PC-3 (cell line): Measurements from ENCODE around the gene PRKN. TPM values are rescaled to one million over a fixed set of nuclear protein-coding genes. Genes with fewer than 3 reads are reported as not detected.

ENCODE experiments used
- ATAC-seq: fragments of 200-7000 bp; cut with Tn5 transposase; 2 replicates; pipeline ENCODE4 v1.9.1; 2020; ENCODE audit warnings: mild to moderate bottlenecking, moderate library complexity
- BruUV-seq: library from RNA; stranded (reverse); fragments of 400-500 nt; replicated peaks from 2 replicates; lab custom pipeline; 2021; lab: Mats Ljungman, UMichigan
- CTCF ChIA-PET: fragments of 300-600 bp; sonication (Branson Sonifier 250); formaldehyde crosslinking; loops from one replicate; lab custom pipeline; 2022; ENCODE audit warnings: antibody characterized with exemption; lab: Charles Lee
- POLR2A ChIA-PET: fragments of 300-600 bp; sonication (Branson Sonifier 250); formaldehyde crosslinking; loops from one replicate; lab custom pipeline; 2022; ENCODE audit warnings: antibody characterized with exemption; ENCODE audit not compliant: unreplicated experiment; lab: Charles Lee
- DNase-seq: peaks from one replicate; pipeline ENCODE4 v3.0.0-alpha.2; 2015
- H2AFZ ChIP-seq: fragments of 300-600 bp; sonication (generic); 2 replicates; pipeline ENCODE4 v1.6.0; 2016; ENCODE audit warnings: antibody characterized with exemption, low read length
- H3F3A ChIP-seq: fragments of 300-600 bp; sonication (generic); one replicate; pipeline ENCODE4 v1.6.0; 2017; ENCODE audit warnings: antibody characterized with exemption, low read length, control low read depth, mild to moderate bottlenecking; ENCODE audit not compliant: unreplicated experiment
- H3K27ac ChIP-seq: fragments of 300-600 bp; sonication (generic); 2 replicates; pipeline ENCODE4 v1.5.1; 2016; ENCODE audit warnings: mild to moderate bottlenecking, low read length
- H3K27me3 ChIP-seq: fragments of 300-600 bp; sonication (generic); 2 replicates; pipeline ENCODE4 v1.6.1; 2016; ENCODE audit warnings: low read length, mixed read lengths
- H3K36me3 ChIP-seq: fragments of 300-600 bp; sonication (generic); 2 replicates; pipeline ENCODE4 v1.6.1; 2016; ENCODE audit warnings: low read depth, mixed run types, low read length, mixed read lengths
- H3K4me1 ChIP-seq: fragments of 300-600 bp; sonication (generic); 2 replicates; pipeline ENCODE4 v1.5.1; 2016; ENCODE audit warnings: low read length; ENCODE audit not compliant: insufficient read depth
- H3K4me2 ChIP-seq: fragments of 300-600 bp; sonication (generic); 2 replicates; pipeline ENCODE4 v1.6.0; 2016; ENCODE audit warnings: low read length
- H3K4me3 ChIP-seq: fragments of 300-600 bp; sonication (generic); 2 replicates; pipeline ENCODE4 v1.5.1; 2016; ENCODE audit warnings: mild to moderate bottlenecking, low read length, mixed read lengths
- H3K79me2 ChIP-seq: fragments of 300-600 bp; sonication (generic); 2 replicates; pipeline ENCODE4 v1.6.1; 2017; ENCODE audit warnings: low read length, mixed read lengths
- H3K9ac ChIP-seq: fragments of 300-600 bp; sonication (generic); 2 replicates; pipeline ENCODE4 v1.6.0; 2016; ENCODE audit warnings: mild to moderate bottlenecking, low read length
- H3K9me2 ChIP-seq: fragments of 300-600 bp; sonication (generic); replicated peaks from 2 replicates; pipeline ENCODE4 v1.6.1; 2016; ENCODE audit warnings: mixed run types, low read length, mixed read lengths
- H3K9me3 ChIP-seq: fragments of 300-600 bp; sonication (generic); 2 replicates; pipeline ENCODE4 v1.6.1; 2016; ENCODE audit warnings: low read length, mixed read lengths
- H4K20me1 ChIP-seq: fragments of 300-600 bp; sonication (generic); 2 replicates; pipeline ENCODE4 v1.6.1; 2016; ENCODE audit warnings: low read length, mixed read lengths
- EZH2 ChIP-seq: fragments of 300-600 bp; sonication (generic); IDR thresholded peaks from one replicate; pipeline ENCODE4 v1.6.1; 2017; ENCODE audit warnings: antibody characterized with exemption, mild to moderate bottlenecking, low read length; ENCODE audit not compliant: unreplicated experiment
- EZH2phosphoT487 ChIP-seq: fragments of 300-600 bp; sonication (generic); IDR thresholded peaks from 2 replicates; pipeline ENCODE4 v1.6.1; 2018; ENCODE audit warnings: mild to moderate bottlenecking, antibody characterized with exemption, low read length, borderline replicate concordance
- intact Hi-C: fragments of 100-400 bp; cut with micrococcal nuclease; formaldehyde crosslinking; loops from 2 replicates; pipeline ENCODE4 v1.9.0; 2023
- total RNA-seq: library from RNA; depleted of rRNA; stranded (reverse); fragments of >200 nt; gene quantifications from 2 replicates; pipeline ENCODE4 v1.2.3, GENCODE V29; 2014
- TF ChIP-seq, protein P1 (sequence below): fragments of 300-600 bp; sonication (generic); conservative IDR thresholded peaks from 2 replicates; pipeline ENCODE4 v1.5.1; 2017; ENCODE audit warnings: antibody characterized with exemption, low read depth, mild to moderate bottlenecking, low read length

Gene PRKN
- total RNA-seq, 1 experiment from 2014 or later = not detected

DNA sequence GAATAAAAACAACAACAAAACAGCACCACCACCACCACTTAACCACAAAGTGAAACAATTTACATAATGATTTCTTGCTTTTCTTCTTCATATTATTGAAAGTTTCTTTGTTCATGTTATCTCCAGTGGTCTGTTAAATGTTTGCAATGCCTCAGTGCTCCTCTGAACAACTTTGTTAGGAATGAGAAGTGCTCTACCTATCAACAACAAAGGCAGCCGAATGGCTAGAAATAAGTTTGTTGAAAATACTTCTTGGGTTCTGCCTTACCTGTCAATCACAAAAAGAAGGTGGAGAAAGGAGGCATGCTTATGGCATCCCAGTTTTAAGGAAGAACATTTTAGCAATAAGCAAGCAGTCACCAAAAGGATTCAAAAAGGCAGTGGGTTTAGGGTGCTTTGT lies 490.2 kb downstream of the PRKN start:
- BruUV-seq = no TSS peak
- ATAC-seq (no peak), DNase-seq (no peak)
- no peaks in the 10 kb centered on the region for H3F3A ChIP-seq
- H3K27me3 ChIP-seq = 0 out of 2 replicates have a peak, but pooled peaks cover 16% of the 10 kb centered on the region
- H3K9ac ChIP-seq = no peak overlapping the region
- no peak overlapping the region for H3K4me3 ChIP-seq
- TF ChIP-seq EZH2phosphoT487 = no peak
- TF ChIP-seq EZH2 = no peak
- TF ChIP-seq, protein P1, sequence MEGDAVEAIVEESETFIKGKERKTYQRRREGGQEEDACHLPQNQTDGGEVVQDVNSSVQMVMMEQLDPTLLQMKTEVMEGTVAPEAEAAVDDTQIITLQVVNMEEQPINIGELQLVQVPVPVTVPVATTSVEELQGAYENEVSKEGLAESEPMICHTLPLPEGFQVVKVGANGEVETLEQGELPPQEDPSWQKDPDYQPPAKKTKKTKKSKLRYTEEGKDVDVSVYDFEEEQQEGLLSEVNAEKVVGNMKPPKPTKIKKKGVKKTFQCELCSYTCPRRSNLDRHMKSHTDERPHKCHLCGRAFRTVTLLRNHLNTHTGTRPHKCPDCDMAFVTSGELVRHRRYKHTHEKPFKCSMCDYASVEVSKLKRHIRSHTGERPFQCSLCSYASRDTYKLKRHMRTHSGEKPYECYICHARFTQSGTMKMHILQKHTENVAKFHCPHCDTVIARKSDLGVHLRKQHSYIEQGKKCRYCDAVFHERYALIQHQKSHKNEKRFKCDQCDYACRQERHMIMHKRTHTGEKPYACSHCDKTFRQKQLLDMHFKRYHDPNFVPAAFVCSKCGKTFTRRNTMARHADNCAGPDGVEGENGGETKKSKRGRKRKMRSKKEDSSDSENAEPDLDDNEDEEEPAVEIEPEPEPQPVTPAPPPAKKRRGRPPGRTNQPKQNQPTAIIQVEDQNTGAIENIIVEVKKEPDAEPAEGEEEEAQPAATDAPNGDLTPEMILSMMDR = no peak
- POLR2A ChIA-PET = no interaction called here
- no peaks in the 10 kb centered on the region for H3K79me2 ChIP-seq
- CTCF ChIA-PET = no interaction called here
- H3K9me3 ChIP-seq = no peaks in the 10 kb centered on the region
- no peak overlapping the region for H2AFZ ChIP-seq
- H3K4me1 ChIP-seq = no peaks in the 10 kb centered on the region
- intact Hi-C loops = no loop called here
- H4K20me1 ChIP-seq = no peaks in the 10 kb centered on the region
- H3K9me2 ChIP-seq = no peaks in the 10 kb centered on the region
- no peak overlapping the region for H3K4me2 ChIP-seq
- no peak overlapping the region for H3K27ac ChIP-seq
- H3K36me3 ChIP-seq = no peaks in the 10 kb centered on the region

DNA sequence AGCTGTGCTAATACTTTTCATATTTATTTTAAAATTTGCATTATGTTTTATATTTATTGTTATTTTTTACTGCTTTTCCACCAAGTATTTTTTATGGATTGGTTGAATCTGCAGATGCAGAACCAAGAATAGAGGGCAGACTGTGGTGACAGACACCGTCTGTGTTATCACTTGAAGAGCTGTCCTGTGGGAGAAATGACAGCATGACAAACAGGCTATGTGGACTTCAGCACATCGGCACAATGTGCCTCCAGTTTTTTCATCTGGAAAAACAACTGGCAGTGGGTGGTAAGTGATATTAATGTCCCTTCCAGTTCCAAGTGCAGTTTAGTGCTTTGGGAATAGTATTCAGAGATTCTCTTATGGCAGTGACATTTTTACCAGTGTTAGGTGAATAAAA lies 492.9 kb downstream of the PRKN start:
- Histone ChIP-seq H3K4me1 (no peaks in the 10 kb centered on the region), H2AFZ (no peak overlapping the region), H3K9me2 (no peaks in the 10 kb centered on the region), H3K4me2 (no peak overlapping the region), H3K9ac (no peak overlapping the region), H3K9me3 (no peaks in the 10 kb centered on the region), H3K27me3 (0 out of 2 replicates have a peak, but pooled peaks cover 14% of the 10 kb centered on the region), H3K4me3 (no peak overlapping the region), H4K20me1 (no peaks in the 10 kb centered on the region), H3F3A (no peaks in the 10 kb centered on the region), H3K27ac (no peak overlapping the region), H3K36me3 (no peaks in the 10 kb centered on the region), H3K79me2 (no peaks in the 10 kb centered on the region)
- no peak for TF ChIP-seq EZH2phosphoT487
- no peak for TF ChIP-seq EZH2
- TF ChIP-seq, protein P1 = no peak
- ChIA-PET CTCF (no interaction called here), POLR2A (no interaction called here)
- no peak for ATAC-seq
- no TSS peak for BruUV-seq
- intact Hi-C loops = no loop called here
- no peak for DNase-seq

DNA sequence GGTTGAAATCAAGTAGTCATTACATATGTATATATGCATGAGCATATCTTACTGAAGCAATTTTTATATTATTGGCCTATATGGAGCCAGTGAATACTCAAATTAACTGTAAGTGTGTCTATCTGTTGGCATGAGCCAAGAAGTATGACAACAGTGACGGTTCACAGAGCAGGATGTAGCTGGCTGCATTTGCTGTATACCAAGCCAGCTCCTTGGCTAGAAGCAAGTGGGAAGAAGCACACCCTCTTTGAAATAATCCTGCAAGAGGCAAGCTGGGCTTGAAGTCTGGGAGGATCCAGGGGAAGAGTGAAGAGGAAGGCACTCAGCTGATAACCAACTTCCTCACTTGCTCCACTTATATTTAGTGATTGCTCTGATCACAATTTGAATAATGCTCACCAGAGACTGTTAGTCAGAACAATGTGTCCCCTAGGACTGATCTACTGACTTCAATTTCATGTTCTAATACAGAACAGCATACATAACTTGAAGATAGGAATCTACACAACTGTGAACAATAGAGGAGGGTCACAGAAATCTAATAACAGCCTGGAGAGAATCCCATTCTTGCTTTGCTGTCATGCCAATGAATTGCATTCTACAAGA lies 497.3 kb downstream of the PRKN start:
- CTCF ChIA-PET = no interaction called here
- H3K36me3 ChIP-seq = no peaks in the 10 kb centered on the region
- no peaks in the 10 kb centered on the region for H3K79me2 ChIP-seq
- H3K9me3 ChIP-seq = no peaks in the 10 kb centered on the region
- H3K9me2 ChIP-seq = no peaks in the 10 kb centered on the region
- H3K4me2 ChIP-seq = no peak overlapping the region
- POLR2A ChIA-PET = no interaction called here
- BruUV-seq = no TSS peak
- H3K27ac ChIP-seq = no peak overlapping the region
- H4K20me1 ChIP-seq = no peaks in the 10 kb centered on the region
- no peak overlapping the region for H3K9ac ChIP-seq
- intact Hi-C loops = no loop called here
- H3K4me3 ChIP-seq = no peak overlapping the region
- H3K4me1 ChIP-seq = no peaks in the 10 kb centered on the region
- no peaks in the 10 kb centered on the region for H3K27me3 ChIP-seq
- no peaks in the 10 kb centered on the region for H3F3A ChIP-seq
- H2AFZ ChIP-seq = no peak overlapping the region
- TF ChIP-seq EZH2 = no peak
- ATAC-seq = no peak
- no peak for DNase-seq
